PC-3 (cell line): ENCODE data around the gene CACNA1B.

Experiments
- CTCF ChIP-seq: fragments of 300-600 bp; sonication (generic); conservative IDR thresholded peaks from 2 replicates; pipeline ENCODE4 v1.5.1; 2017; ENCODE audit warnings: antibody characterized with exemption, low read depth, mild to moderate bottlenecking, low read length
- EZH2phosphoT487 ChIP-seq: fragments of 300-600 bp; sonication (generic); IDR thresholded peaks from 2 replicates; pipeline ENCODE4 v1.6.1; 2018; ENCODE audit warnings: mild to moderate bottlenecking, antibody characterized with exemption, low read length, borderline replicate concordance

GRCh38 chr9:138101444-138102234 lies 224.1 kb downstream of the CACNA1B start:
- no peak for TF ChIP-seq EZH2phosphoT487
- no peak for TF ChIP-seq CTCF
